Endothelial cell of umbilical vein (primary cell): Measurements from ENCODE around the gene NKD2. TPM values are rescaled to one million over a fixed set of nuclear protein-coding genes. Genes with fewer than 3 reads are reported as not detected.

ENCODE experiments used
- BruUV-seq: library from RNA; stranded (reverse); fragments of 400-500 nt; replicated peaks from 2 replicates; lab custom pipeline; 2021; lab: Mats Ljungman, UMichigan
- CTCF ChIA-PET: fragments of 300-600, 350-600 bp; sonication (Branson Sonifier 250); formaldehyde crosslinking; loops from one replicate; lab custom pipeline; 2021; ENCODE audit warnings: antibody characterized with exemption, inconsistent platforms; lab: Charles Lee
- POLR2A ChIA-PET: fragments of 300-600, 350-600 bp; sonication (Branson Sonifier 250); formaldehyde crosslinking; loops from one replicate; lab custom pipeline; 2021; ENCODE audit warnings: antibody characterized with exemption, inconsistent platforms; lab: Charles Lee
- DNase-seq: peaks from one replicate; pipeline ENCODE4 v3.0.0-alpha.2; 2011; ENCODE audit warnings: low read depth, low spot score
- FAIRE-seq: peaks from 2 replicates; lab custom pipeline; 2011; peaks lifted over from hg19 to GRCh38; lab: Jason Lieb, UNC
- H2AFZ ChIP-seq: 2 replicates; pipeline ENCODE4 v1.6.0; 2012; ENCODE audit warnings: low read depth, low read length, control low read depth, inconsistent platforms
- H3K27ac ChIP-seq: 2 replicates; pipeline ENCODE4 v1.5.1; 2011; ENCODE audit warnings: low read depth, mild to moderate bottlenecking, control low read depth, low read length, moderate library complexity; ENCODE audit not compliant: insufficient read depth
- H3K27me3 ChIP-seq, 2 experiments: 2 replicates each; pipeline versions ENCODE4 v1.6.0 to v1.6.1; 2011; ENCODE audit warnings: low read length in 2 of 2, mixed read lengths in 1 of 2; ENCODE audit not compliant: control insufficient read depth in 2 of 2, insufficient read depth in 2 of 2
- H3K36me3 ChIP-seq, 2 experiments: 2 replicates in 1 of 2; 3 replicates in 1 of 2; pipeline ENCODE4 v1.5.1; 2011; ENCODE audit warnings: low read length in 2 of 2, mild to moderate bottlenecking in 1 of 2, moderate library complexity in 1 of 2; ENCODE audit not compliant: control insufficient read depth in 2 of 2, insufficient read depth in 2 of 2; ENCODE audit errors: extremely low read depth in 1 of 2
- H3K4me1 ChIP-seq: 3 replicates; pipeline ENCODE4 v1.5.1; 2011; ENCODE audit warnings: mild to moderate bottlenecking, low read length; ENCODE audit not compliant: control insufficient read depth, insufficient read depth; ENCODE audit errors: extremely low read depth
- H3K4me2 ChIP-seq: 2 replicates; pipeline ENCODE4 v1.6.1; 2011; ENCODE audit warnings: low read length, control low read depth, mixed read lengths; ENCODE audit not compliant: insufficient read depth
- H3K4me3 ChIP-seq, 3 experiments: fragments of 200-600 bp in 1 of 3; sonication (generic), shearing (Covaris generic) in 1 of 3; replicated peaks in 1 of 3; 2 replicates each; pipeline ENCODE4 v1.5.1; 2011 to 2016; ENCODE audit warnings: control low read depth in 3 of 3, low read length in 3 of 3, mild to moderate bottlenecking in 2 of 3, inconsistent platforms in 1 of 3, low read depth in 1 of 3, moderate library complexity in 1 of 3; ENCODE audit not compliant: insufficient read depth in 1 of 3
- H3K79me2 ChIP-seq: 2 replicates; pipeline ENCODE4 v1.6.0; 2012; ENCODE audit warnings: low read length, inconsistent platforms; ENCODE audit not compliant: control insufficient read depth, insufficient read depth
- H3K9ac ChIP-seq: replicated peaks from 2 replicates; pipeline ENCODE3; 2011; ENCODE audit warnings: low read length, control low read depth; ENCODE audit not compliant: insufficient read depth; ENCODE audit errors: extremely low read depth
- H3K9me1 ChIP-seq: replicated peaks from 3 replicates; pipeline ENCODE4 v1.6.0; 2011; ENCODE audit warnings: mild to moderate bottlenecking, low read length; ENCODE audit not compliant: control insufficient read depth, insufficient read depth; ENCODE audit errors: extremely low read depth
- H3K9me3 ChIP-seq: replicated peaks from 2 replicates; pipeline ENCODE4 v1.5.1; 2012; ENCODE audit warnings: low read length, inconsistent platforms; ENCODE audit not compliant: control insufficient read depth, insufficient read depth
- H4K20me1 ChIP-seq: replicated peaks from 2 replicates; pipeline ENCODE3; 2011; ENCODE audit warnings: mild to moderate bottlenecking, low read length; ENCODE audit not compliant: control insufficient read depth, insufficient read depth; ENCODE audit errors: extremely low read depth
- CTCF ChIP-seq, 2 donors: IDR thresholded peaks; 1 replicate in 1 of 2; 2 replicates in 1 of 2; pipeline ENCODE4 v1.5.1; 2011; ENCODE audit warnings: low read length in 2 of 2, mild to moderate bottlenecking in 2 of 2, moderate library complexity in 2 of 2, control low read depth in 1 of 2, inconsistent platforms in 1 of 2, low read depth in 1 of 2; ENCODE audit not compliant: insufficient read depth in 1 of 2; ENCODE audit errors: extremely low read depth in 1 of 2
- EZH2 ChIP-seq: IDR thresholded peaks from 2 replicates; pipeline ENCODE4 v1.6.1; 2012; ENCODE audit warnings: borderline replicate concordance, low read depth, mild to moderate bottlenecking, moderate library complexity, low read length, inconsistent platforms; ENCODE audit not compliant: severe bottlenecking
- FOS ChIP-seq: IDR thresholded peaks from 2 replicates; pipeline ENCODE4 v1.6.1; 2011; ENCODE audit warnings: mild to moderate bottlenecking, low read length, moderate library complexity, borderline replicate concordance; ENCODE audit not compliant: insufficient read depth
- GATA2 ChIP-seq: IDR thresholded peaks from 2 replicates; pipeline ENCODE4 v1.7.0; 2011; ENCODE audit warnings: low read depth, mild to moderate bottlenecking, moderate library complexity, mixed read lengths, low read length; ENCODE audit not compliant: insufficient read length, insufficient read depth
- JUN ChIP-seq: IDR thresholded peaks from 2 replicates; pipeline ENCODE4 v1.6.1; 2011; ENCODE audit warnings: borderline replicate concordance, low read depth; ENCODE audit not compliant: insufficient read length, insufficient read depth
- MYC ChIP-seq: IDR thresholded peaks from one replicate; pipeline ENCODE4 v1.6.1; 2011; ENCODE audit warnings: mild to moderate bottlenecking, low read depth, low read length
- POLR2A ChIP-seq: IDR thresholded peaks from 2 replicates; pipeline ENCODE4 v1.6.1; 2012; ENCODE audit warnings: low read depth, mild to moderate bottlenecking, control low read depth, low read length
- POLR2AphosphoS5 ChIP-seq: IDR thresholded peaks from 2 replicates; pipeline ENCODE4 v1.6.1; 2012; ENCODE audit warnings: low read depth, mild to moderate bottlenecking, control low read depth, low read length, moderate library complexity; ENCODE audit not compliant: insufficient read depth
- dilution Hi-C: fragments of 300-500 bp; cut with MboI; formaldehyde crosslinking; loops from one replicate; pipeline ENCODE4 v1.15.0; 2019; ENCODE audit warnings: low sequenced_read_pairs; ENCODE audit not compliant: extremely low pct_ligation_motif_present
- intact Hi-C: fragments of 100-400 bp; cut with micrococcal nuclease; formaldehyde crosslinking; loops from one replicate; pipeline ENCODE4 v1.10.0; 2022
- polyA plus RNA-seq, 4 experiments: library from polyadenylated mRNA; depleted of rRNA in 3 of 4; stranded (reverse) in 3 of 4; unstranded in 1 of 4; fragments of >200 nt; gene quantifications; 2 replicates each; pipeline versions ENCODE4 v1.2.1 to v1.2.3, GENCODE V29; 2011 to 2012; ENCODE audit warnings: missing spikeins in 1 of 4
- total RNA-seq: library from RNA; stranded (reverse); gene quantifications from 2 replicates; pipeline ENCODE4 v1.2.3, GENCODE V29; 2021
- TF ChIP-seq, protein P1 (sequence below): IDR thresholded peaks from 2 replicates; pipeline ENCODE4 v1.6.1; 2011; ENCODE audit not compliant: insufficient read depth, insufficient read length

Gene NKD2
- total and polyA plus RNA-seq, 2 donors (not counting 3 experiments of a cell fraction or from before 2014, with no cell fraction given) = 0.08 TPM; not detected in 1

GRCh38 chr5:1087428-1087827, 78.8 kb downstream of the NKD2 start:
- BruUV-seq = no TSS peak
- no peaks in the 10 kb centered on the region for H3K4me1 ChIP-seq
- POLR2A ChIA-PET = no interaction called here
- CTCF ChIA-PET = no interaction called here
- peaks cover 3 to 11% of the 10 kb centered on the region in 2 experiments for H3K36me3 ChIP-seq
- H3K9me3 ChIP-seq = no peaks in the 10 kb centered on the region
- no peak overlapping the region for H3K4me2 ChIP-seq
- H4K20me1 ChIP-seq = no peaks in the 10 kb centered on the region
- dilution Hi-C loops = no loop called here
- no peak for DNase-seq
- no peaks in the 10 kb centered on the region for H3K27me3 ChIP-seq
- no peaks in the 10 kb centered on the region for H3K9me1 ChIP-seq
- H3K9ac ChIP-seq = no peak overlapping the region
- FAIRE-seq = no peak
- TF ChIP-seq CTCF (IDR thresholded peaks at IDR 0.05; ENCODE audit: extremely low read depth in 1 of 2, insufficient read depth in 1 of 2, low read depth in 1 of 2, low read length in 2 of 2) (no peak), EZH2 (no peak)
- no peak overlapping the region for H2AFZ ChIP-seq
- no peaks in the 10 kb centered on the region for H3K79me2 ChIP-seq
- no peak overlapping the region for H3K27ac ChIP-seq
- intact Hi-C loops = no loop called here
- no peak overlapping the region for H3K4me3 ChIP-seq

DNA sequence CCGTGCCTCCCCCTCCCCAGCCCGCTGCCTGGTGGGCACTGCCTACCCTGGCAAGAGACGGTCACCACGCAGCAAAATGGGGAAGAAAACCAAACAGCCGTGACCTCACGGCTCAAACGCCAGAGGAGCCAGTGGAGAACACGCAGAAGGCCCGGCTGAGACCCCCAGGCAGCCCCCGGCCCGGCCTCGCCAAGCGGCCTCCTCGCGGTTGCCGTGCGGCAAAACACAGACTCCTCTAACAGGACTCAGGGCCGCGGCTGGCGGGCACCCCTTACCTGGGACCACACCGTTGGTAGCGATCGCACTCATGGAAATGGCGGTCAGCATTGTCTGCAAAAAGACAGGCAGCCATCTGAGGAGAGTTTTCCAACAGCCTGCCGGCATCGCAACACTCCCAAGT, 79.4 kb downstream of the NKD2 start:
- no peaks in the 10 kb centered on the region for H3K9me1 ChIP-seq
- TF ChIP-seq MYC = no peak
- TF ChIP-seq CTCF (IDR thresholded peaks at IDR 0.05; ENCODE audit: extremely low read depth in 1 of 2, insufficient read depth in 1 of 2, low read depth in 1 of 2, low read length in 2 of 2) = no peak
- no peak for TF ChIP-seq JUN
- TF ChIP-seq GATA2 = no peak
- TF ChIP-seq FOS = no peak
- no peak for TF ChIP-seq POLR2AphosphoS5
- TF ChIP-seq, protein P1, sequence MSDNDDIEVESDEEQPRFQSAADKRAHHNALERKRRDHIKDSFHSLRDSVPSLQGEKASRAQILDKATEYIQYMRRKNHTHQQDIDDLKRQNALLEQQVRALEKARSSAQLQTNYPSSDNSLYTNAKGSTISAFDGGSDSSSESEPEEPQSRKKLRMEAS = no peak
- no peak for TF ChIP-seq EZH2
- no peak for TF ChIP-seq POLR2A
- H2AFZ ChIP-seq = no peak overlapping the region
- H3K4me3 ChIP-seq = no peak overlapping the region
- no peak overlapping the region for H3K9ac ChIP-seq
- no TSS peak for BruUV-seq
- no peaks in the 10 kb centered on the region for H3K27me3 ChIP-seq
- dilution Hi-C loops (no loop called here), intact Hi-C loops (no loop called here)
- ChIA-PET POLR2A (no interaction called here), CTCF (no interaction called here)
- H3K27ac ChIP-seq = no peak overlapping the region
- no peaks in the 10 kb centered on the region for H3K9me3 ChIP-seq
- H3K36me3 ChIP-seq = peaks cover 3 to 11% of the 10 kb centered on the region in 2 experiments
- H4K20me1 ChIP-seq = no peaks in the 10 kb centered on the region
- FAIRE-seq = no peak
- DNase-seq = no peak
- H3K4me1 ChIP-seq = no peaks in the 10 kb centered on the region
- H3K4me2 ChIP-seq = no peak overlapping the region
- H3K79me2 ChIP-seq = no peaks in the 10 kb centered on the region
